Naive thymus-derived CD4-positive, alpha-beta T cell (primary cell): ENCODE data around the gene OGA. TPM values are rescaled to one million over a fixed set of nuclear protein-coding genes. Genes with fewer than 3 reads are reported as not detected.

ENCODE experiments used
- ATAC-seq: fragments of 150-1000 bp; cut with Tn5 transposase; 2 replicates; pipeline ENCODE4 v1.10.0; 2021; ENCODE audit warnings: mild to moderate bottlenecking, moderate library complexity
- CTCF ChIA-PET: fragments of 350-600 bp; sonication (Branson Sonifier 250); formaldehyde crosslinking; loops from one replicate; lab custom pipeline; 2021; ENCODE audit warnings: antibody characterized with exemption; lab: Charles Lee
- POLR2A ChIA-PET: fragments of 350-600 bp; sonication (Branson Sonifier 250); formaldehyde crosslinking; loops from one replicate; lab custom pipeline; 2021; ENCODE audit warnings: antibody characterized with exemption, inconsistent platforms; lab: Charles Lee
- DNase-seq, 9 donors: peaks; one replicate each; pipeline versions ENCODE4 v3.0.0 to v3.0.0-alpha.2; 2020 to 2022; ENCODE audit warnings: mixed read lengths in 1 of 9
- H3K27ac ChIP-seq: one replicate; pipeline ENCODE4 v1.7.0; 2013; ENCODE audit warnings: mild to moderate bottlenecking, low read depth, low read length, moderate library complexity
- H3K27me3 ChIP-seq, 2 donors: one replicate each; pipeline ENCODE4 v1.7.0; 2013; ENCODE audit warnings: low read length in 2 of 2, mild to moderate bottlenecking in 2 of 2, moderate library complexity in 2 of 2; ENCODE audit not compliant: control insufficient read depth in 2 of 2, insufficient read depth in 2 of 2
- H3K36me3 ChIP-seq, 3 experiments: 1 replicate in 2 of 3; 2 replicates in 1 of 3; pipeline ENCODE4 v1.7.0; 2013; ENCODE audit warnings: low read length in 3 of 3, mild to moderate bottlenecking in 3 of 3, moderate library complexity in 1 of 3; ENCODE audit not compliant: insufficient read depth in 3 of 3, control insufficient read depth in 2 of 3
- H3K4me1 ChIP-seq, 2 donors: one replicate each; pipeline ENCODE4 v1.7.0; 2013; ENCODE audit warnings: low read length in 2 of 2, mild to moderate bottlenecking in 2 of 2, moderate library complexity in 1 of 2; ENCODE audit not compliant: control insufficient read depth in 2 of 2, insufficient read depth in 2 of 2
- H3K4me3 ChIP-seq: 2 replicates; pipeline ENCODE4 v1.7.0; 2013; ENCODE audit warnings: mild to moderate bottlenecking, low read length
- H3K9me3 ChIP-seq, 3 experiments: 1 replicate in 2 of 3; 2 replicates in 1 of 3; pipeline ENCODE4 v1.7.0; 2013; ENCODE audit warnings: low read length in 3 of 3; ENCODE audit not compliant: control insufficient read depth in 2 of 3
- H3K27ac Mint-ChIP-seq, 9 donors: one replicate each; pipeline ENCODE4 v1.8.0; 2020 to 2022; ENCODE audit warnings: mixed read lengths in 9 of 9, mild to moderate bottlenecking in 8 of 9, moderate library complexity in 5 of 9, inconsistent platforms in 2 of 9
- H3K27me3 Mint-ChIP-seq, 5 donors: one replicate each; pipeline ENCODE4 v1.8.0; 2021 to 2022; ENCODE audit warnings: mixed read lengths in 5 of 5, mild to moderate bottlenecking in 1 of 5
- H3K36me3 Mint-ChIP-seq, 5 donors: one replicate each; pipeline ENCODE4 v1.8.0; 2020 to 2022; ENCODE audit warnings: mixed read lengths in 5 of 5, mild to moderate bottlenecking in 3 of 5, inconsistent platforms in 1 of 5
- H3K4me1 Mint-ChIP-seq, 7 donors: one replicate each; pipeline ENCODE4 v1.8.0; 2020 to 2022; ENCODE audit warnings: mixed read lengths in 7 of 7, mild to moderate bottlenecking in 3 of 7, inconsistent platforms in 1 of 7
- H3K4me3 Mint-ChIP-seq, 10 donors: one replicate each; pipeline ENCODE4 v1.8.0; 2020 to 2022; ENCODE audit warnings: mild to moderate bottlenecking in 10 of 10, mixed read lengths in 10 of 10, moderate library complexity in 6 of 10, inconsistent platforms in 2 of 10
- H3K9me3 Mint-ChIP-seq, 11 donors: one replicate each; pipeline ENCODE4 v1.8.0; 2020 to 2022; ENCODE audit warnings: mixed read lengths in 11 of 11, mild to moderate bottlenecking in 4 of 11, inconsistent platforms in 1 of 11, moderate library complexity in 1 of 11
- intact Hi-C, 2 donors: fragments of 100-400 bp; cut with micrococcal nuclease; formaldehyde crosslinking; loops; one replicate each; pipeline ENCODE4 v1.15.1; 2023
- polyA plus RNA-seq, 2 donors: library from polyadenylated mRNA; unstranded; fragments of 300-500 nt; fragmentation: Illumina TruSeq; gene quantifications; one replicate each; pipeline ENCODE4 v1.2.3, GENCODE V29; 2021
- total RNA-seq, 6 experiments: library from RNA in 5 of 6; stranded (reverse) in 5 of 6; gene quantifications; 1 replicate in 5 of 6; 2 replicates in 1 of 6; pipeline ENCODE4 v1.2.3 and lab custom pipeline; 2021 to 2026

The OGA gene
- total and polyA plus RNA-seq, 7 experiments from 2014 or later: 45.8 to 338 (median 307) TPM

DNA sequence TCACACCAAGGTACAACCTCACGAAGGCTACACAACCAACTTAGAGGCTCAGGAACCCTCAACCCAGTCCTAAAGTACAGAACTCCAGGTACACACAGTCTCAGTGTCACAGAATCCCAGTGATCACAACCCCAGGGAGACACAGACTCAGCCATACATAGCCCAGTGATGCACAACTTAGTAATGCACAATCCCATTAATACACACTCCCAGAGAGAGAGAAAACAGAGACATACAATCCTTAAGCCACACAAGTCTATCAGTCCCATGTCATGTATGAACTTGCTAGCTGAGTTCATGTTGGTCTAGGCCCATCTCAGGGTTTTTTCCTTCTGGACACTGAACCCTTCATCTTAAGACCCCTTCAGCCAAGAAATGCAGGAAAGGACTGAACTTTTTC is 20.8 kb upstream of the OGA start:
- H3K36me3 ChIP-seq: no peaks in the 10 kb centered on the region
- H3K4me1 ChIP-seq: peaks cover 22 to 46% of the 10 kb centered on the region in 2 donors
- H3K4me3 ChIP-seq: no peak overlapping the region
- no peak overlapping the region for H3K27ac ChIP-seq
- intact Hi-C loops: loop anchor here in 1 of 2 donors (10.0 kb wide), 1 partner anchor 804 kb away; the partner anchor contains the start of genes PDZD7 and SFXN3
- POLR2A ChIA-PET: interaction anchor here (0.9 to 5.1 kb wide), 3 partner anchors 8 to 274 kb away, joined by 3 to 42 read pairs (median 3); partner anchors contain the start of gene OGA
- H3K27me3 Mint-ChIP-seq: peaks cover 0 to 14% (median 3%) of the 10 kb centered on the region in 5 donors
- ATAC-seq: no peak
- CTCF ChIA-PET: interaction anchor here (1.0 to 4.0 kb wide), 5 partner anchors 8 to 1555 kb away, joined by 3 to 28 read pairs (median 15); partner anchors contain the start of gene OGA
- H3K36me3 Mint-ChIP-seq: peaks cover 0 to 4% (median 0%) of the 10 kb centered on the region in 5 donors
- peaks cover 0 to 4% (median 0%) of the 10 kb centered on the region in 11 donors for H3K9me3 Mint-ChIP-seq
- H3K27ac Mint-ChIP-seq: peak overlapping the region in 3 of 9 donors; percentile 5 to 77 (median 24)
- no peak for DNase-seq
- H3K4me3 Mint-ChIP-seq: peak overlapping the region; percentile 66 to 91 (median 82)
- peaks cover 43 to 69% (median 61%) of the 10 kb centered on the region in 7 donors for H3K4me1 Mint-ChIP-seq
- no peaks in the 10 kb centered on the region for H3K27me3 ChIP-seq
- H3K9me3 ChIP-seq: no peaks in the 10 kb centered on the region

DNA sequence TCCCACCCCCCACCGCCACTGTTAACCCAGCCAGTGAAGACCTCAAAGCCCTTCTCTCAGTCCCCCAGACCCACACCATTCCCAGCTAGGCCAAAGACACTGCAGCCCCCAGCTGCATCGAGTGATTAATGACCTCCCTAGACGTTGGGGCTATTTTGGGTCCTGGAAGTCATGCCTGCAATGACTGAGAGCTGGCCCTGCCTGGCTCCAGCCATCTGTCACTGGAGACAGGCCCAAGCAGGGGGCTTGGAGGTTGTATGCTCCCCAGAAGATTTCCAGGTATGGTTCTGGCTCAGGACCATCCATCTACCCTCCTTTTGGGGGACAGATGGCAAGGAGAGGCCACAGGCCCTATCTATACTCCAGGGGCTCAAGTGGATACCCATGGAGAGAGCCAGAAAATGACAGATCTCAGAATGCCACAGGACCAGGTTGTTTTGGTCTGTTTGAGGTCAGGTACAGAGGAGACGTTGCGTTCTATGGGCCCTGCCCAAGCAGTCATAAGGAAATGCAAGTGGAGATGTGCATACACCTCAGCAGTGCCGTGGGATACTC is 20.2 kb upstream of the OGA start:
- Mint-ChIP-seq H3K36me3 (peaks cover 0 to 4% (median 0%) of the 10 kb centered on the region in 5 donors), H3K4me1 (peaks cover 47 to 72% (median 64%) of the 10 kb centered on the region in 7 donors), H3K4me3 (peak overlapping the region in 9 of 10 donors; percentile 66 to 91 (median 79)), H3K9me3 (peaks cover 0 to 4% (median 0%) of the 10 kb centered on the region in 11 donors), H3K27ac (no peak overlapping the region), H3K27me3 (peaks cover 0 to 13% (median 3%) of the 10 kb centered on the region in 5 donors)
- DNase-seq (no peak), ATAC-seq (no peak)
- no peaks in the 10 kb centered on the region for H3K9me3 ChIP-seq
- peaks cover 22 to 51% of the 10 kb centered on the region in 2 donors for H3K4me1 ChIP-seq
- H3K27ac ChIP-seq: no peak overlapping the region
- ChIA-PET CTCF (interaction anchor here (4.0 kb wide), 1 partner anchor 171 kb away, joined by 28 read pairs; no protein-coding TSS in a partner anchor), POLR2A (interaction anchor here (1.0 to 5.1 kb wide), 2 partner anchors 18 to 21 kb away, joined by 3 to 42 read pairs; partner anchors contain the start of gene OGA)
- no peaks in the 10 kb centered on the region for H3K36me3 ChIP-seq
- intact Hi-C loops: loop anchor here in 1 of 2 donors (10.0 kb wide), 1 partner anchor 804 kb away; the partner anchor contains the start of genes PDZD7 and SFXN3
- no peak overlapping the region for H3K4me3 ChIP-seq
- H3K27me3 ChIP-seq: no peaks in the 10 kb centered on the region

DNA sequence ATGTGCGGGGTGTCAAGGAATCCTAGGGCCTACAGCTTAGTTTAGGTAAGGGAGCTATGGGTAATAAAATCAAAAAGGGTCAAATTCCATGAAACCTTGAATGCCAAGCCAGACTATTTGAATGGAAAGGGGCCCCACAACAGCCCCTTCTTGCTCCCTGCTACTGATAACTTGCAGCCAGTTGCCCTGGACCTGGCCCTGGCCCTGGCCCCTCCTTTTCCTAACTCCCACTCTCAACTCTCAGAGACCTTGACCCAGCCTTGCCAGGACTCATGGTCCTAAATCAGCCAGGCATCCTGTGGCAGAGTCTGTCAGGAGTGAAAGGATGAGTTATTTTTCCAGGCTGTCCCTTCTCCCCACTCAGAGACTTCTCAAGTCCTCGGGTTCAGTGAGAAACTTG is 19.5 kb upstream of the OGA start:
- Mint-ChIP-seq H3K4me1 (peaks cover 49 to 75% (median 68%) of the 10 kb centered on the region in 7 donors), H3K36me3 (peaks cover 0 to 1% (median 0%) of the 10 kb centered on the region in 5 donors), H3K4me3 (peak overlapping the region in 1 of 10 donors; percentile 12), H3K27ac (no peak overlapping the region), H3K9me3 (peaks cover 0 to 5% (median 0%) of the 10 kb centered on the region in 11 donors), H3K27me3 (peaks cover 0 to 9% (median 0%) of the 10 kb centered on the region in 5 donors)
- Histone ChIP-seq H3K36me3 (no peaks in the 10 kb centered on the region), H3K27ac (no peak overlapping the region), H3K27me3 (no peaks in the 10 kb centered on the region), H3K4me3 (no peak overlapping the region), H3K9me3 (no peaks in the 10 kb centered on the region), H3K4me1 (peaks cover 22 to 57% of the 10 kb centered on the region in 2 donors)
- intact Hi-C loops: loop anchor here (2.0 to 10.0 kb wide), 2 partner anchors 19 to 803 kb away; partner anchors contain the start of genes OGA (in 2 of the 2), PDZD7 (in 1 of the 2) and SFXN3 (in 1 of the 2)
- ChIA-PET POLR2A (interaction anchor here (1.0 to 5.1 kb wide), 2 partner anchors 17 to 20 kb away, joined by 3 to 42 read pairs; partner anchors contain the start of gene OGA), CTCF (interaction anchor here (1.1 to 1.2 kb wide), 2 partner anchors 156 to 172 kb away, joined by 3 read pairs; no protein-coding TSS in a partner anchor)
- no peak for DNase-seq
- ATAC-seq: no peak

DNA sequence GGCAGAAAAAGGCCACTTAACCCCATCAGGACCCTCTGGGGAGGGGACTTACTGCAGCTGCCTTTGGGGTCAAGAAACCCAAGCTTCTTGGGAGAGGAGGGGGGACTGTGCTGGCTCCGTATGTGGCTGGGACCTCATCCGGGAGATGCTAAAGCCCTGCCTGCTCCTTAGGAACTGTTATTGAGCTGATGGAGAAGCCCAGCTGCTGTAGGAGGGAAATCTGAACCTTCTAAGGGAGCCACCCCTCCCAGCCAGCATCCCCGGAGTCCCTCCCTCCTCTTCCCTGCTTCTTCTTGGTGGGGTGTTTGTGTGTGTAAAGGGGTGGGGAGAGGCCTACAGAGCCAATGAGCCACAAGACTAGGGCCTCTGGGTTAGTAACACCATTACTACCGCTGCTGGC is 17.1 kb upstream of the OGA start:
- CTCF ChIA-PET: interaction anchor here (0.6 to 2.2 kb wide), 7 partner anchors 13 to 254 kb away, joined by 3 to 8 read pairs (median 4); no protein-coding TSS in a partner anchor
- H3K27me3 Mint-ChIP-seq: peaks cover 0 to 4% (median 0%) of the 10 kb centered on the region in 5 donors
- intact Hi-C loops: loop anchor here in 1 of 2 donors (10.0 kb wide), 1 partner anchor 801 kb away; the partner anchor contains the start of genes PDZD7 and SFXN3
- no peaks in the 10 kb centered on the region for H3K36me3 ChIP-seq
- H3K27ac ChIP-seq: no peak overlapping the region
- DNase-seq (no peak), ATAC-seq (no peak)
- no peak overlapping the region for H3K4me3 ChIP-seq
- H3K4me1 ChIP-seq: peaks cover 29 to 60% of the 10 kb centered on the region in 2 donors
- H3K9me3 ChIP-seq: no peaks in the 10 kb centered on the region
- peaks cover 0 to 13% (median 0%) of the 10 kb centered on the region in 11 donors for H3K9me3 Mint-ChIP-seq
- H3K4me3 Mint-ChIP-seq: peak overlapping the region in 2 of 10 donors; percentile 25 to 35
- H3K36me3 Mint-ChIP-seq: peaks cover 0 to 5% (median 0%) of the 10 kb centered on the region in 5 donors
- peaks cover 47 to 73% (median 66%) of the 10 kb centered on the region in 7 donors for H3K4me1 Mint-ChIP-seq
- POLR2A ChIA-PET: interaction anchor here (0.6 to 1.4 kb wide), 3 partner anchors 9 to 51 kb away, joined by 4 to 5 read pairs (median 4); partner anchors contain the start of gene OGA
- peak overlapping the region in 3 of 9 donors; percentile 14 to 90 (median 40) for H3K27ac Mint-ChIP-seq
- H3K27me3 ChIP-seq: no peaks in the 10 kb centered on the region

DNA sequence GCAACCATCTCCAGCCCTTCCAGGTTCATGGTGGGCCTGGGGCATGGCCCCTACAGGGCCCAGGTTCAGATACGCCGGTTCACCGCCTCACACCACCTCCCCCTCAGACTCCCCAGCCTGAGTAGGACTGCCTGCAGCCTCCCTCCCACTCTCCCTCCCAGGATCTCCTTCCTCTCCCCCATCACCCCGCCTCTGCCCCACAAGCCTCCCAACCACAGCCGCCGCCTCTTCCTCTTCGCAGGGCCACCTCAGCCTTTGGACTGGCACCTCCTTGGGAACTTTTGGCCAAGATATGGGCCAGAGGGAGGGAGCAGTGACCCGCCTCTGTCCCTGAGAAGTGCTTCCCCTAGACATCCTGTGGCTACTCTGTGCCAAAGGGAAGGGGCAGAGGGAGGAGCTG is 16.1 kb upstream of the OGA start:
- H3K36me3 ChIP-seq: no peaks in the 10 kb centered on the region
- intact Hi-C loops: loop anchor here (5.0 to 10.0 kb wide), 4 partner anchors 52 to 800 kb away; partner anchors contain the start of genes BTRC (in 1 of the 2), NPM3 (in 1 of the 2), PDZD7 (in 1 of the 2) and PPRC1 (in 1 of the 2)
- H3K27ac ChIP-seq: peak overlapping the region; percentile 1
- peak in 1 of 9 donors; percentile 53 for DNase-seq
- no peak overlapping the region for H3K4me3 ChIP-seq
- peak overlapping the region in 8 of 10 donors; percentile 12 to 63 (median 39) for H3K4me3 Mint-ChIP-seq
- no peaks in the 10 kb centered on the region for H3K9me3 ChIP-seq
- peaks cover 0 to 4% (median 0%) of the 10 kb centered on the region in 5 donors for H3K27me3 Mint-ChIP-seq
- H3K4me1 ChIP-seq: peaks cover 29 to 58% of the 10 kb centered on the region in 2 donors
- ChIA-PET CTCF (interaction anchor here (1.1 to 1.2 kb wide), 2 partner anchors 13 to 176 kb away, joined by 3 read pairs; no protein-coding TSS in a partner anchor), POLR2A (interaction anchor here (1.3 to 8.8 kb wide), 2 partner anchors 16 to 50 kb away, joined by 4 to 71 read pairs; partner anchors contain the start of gene OGA)
- peak overlapping the region; percentile 6 to 90 (median 76) for H3K27ac Mint-ChIP-seq
- no peaks in the 10 kb centered on the region for H3K27me3 ChIP-seq
- H3K9me3 Mint-ChIP-seq: peaks cover 0 to 17% (median 0%) of the 10 kb centered on the region in 11 donors
- ATAC-seq: no peak
- peaks cover 47 to 72% (median 66%) of the 10 kb centered on the region in 7 donors for H3K4me1 Mint-ChIP-seq
- H3K36me3 Mint-ChIP-seq: peaks cover 0 to 6% (median 0%) of the 10 kb centered on the region in 5 donors
